Lower lobe of right lung (tissue), 2 donors: ENCODE measurements around the gene ASH1L. TPM values are rescaled to one million over a fixed set of nuclear protein-coding genes. Genes with fewer than 3 reads are reported as not detected.
A peak's percentile ranks its signal among the peaks of the same experiment; 100 is the strongest.
"Not testable (repeated sequence)": the region's sequence is repeated elsewhere in the genome, so short reads cannot be mapped to it uniquely, and the experiment has no call there.

ENCODE experiments used
- ATAC-seq, 2 donors: fragments of 200-7000 bp; cut with Tn5 transposase; one replicate each; pipeline ENCODE4 v1.9.1; 2020 to 2022; ENCODE audit warnings: mild to moderate bottlenecking in 2 of 2, moderate library complexity in 2 of 2
- DNase-seq: peaks from one replicate; pipeline ENCODE4 v3.0.0-alpha.2; 2020
- H3K27ac ChIP-seq: fragments of 200-600 bp; one replicate; pipeline ENCODE4 v1.8.0; 2022
- H3K27me3 ChIP-seq: fragments of 200-600 bp; one replicate; pipeline ENCODE4 v1.8.0; 2022; ENCODE audit warnings: low read depth
- H3K36me3 ChIP-seq: fragments of 200-600 bp; one replicate; pipeline ENCODE4 v1.8.0; 2022; ENCODE audit warnings: mild to moderate bottlenecking
- H3K4me1 ChIP-seq: fragments of 200-600 bp; one replicate; pipeline ENCODE4 v1.8.0; 2022
- H3K4me3 ChIP-seq: fragments of 200-600 bp; one replicate; pipeline ENCODE4 v1.8.0; 2022; ENCODE audit warnings: mild to moderate bottlenecking
- H3K9me3 ChIP-seq: fragments of 200-600 bp; one replicate; pipeline ENCODE4 v1.8.0; 2022
- intact Hi-C: fragments of 100-400 bp; cut with DNase I; formaldehyde crosslinking; loops from one replicate; pipeline ENCODE4 v1.11.0; 2022
- total RNA-seq: library from RNA; stranded (reverse); fragmentation: NEBNext Ultra II Directional; extraction: Animal tissue kit (Norgen Biotek cat#: 25700); gene quantifications from one replicate; pipeline ENCODE4 v1.2.1, GENCODE V29; 2021
- TF ChIP-seq, protein P1 (sequence below): fragments of 200-600 bp; IDR thresholded peaks from one replicate; pipeline ENCODE4 v1.8.0; 2022; ENCODE audit warnings: antibody characterized with exemption, mild to moderate bottlenecking
- donor health status: DM: no; HTN: yes; CAD: no; lungs with severe emphysema.

ASH1L gene
- total RNA-seq, 1 donor from 2014 or later, result 59.8 TPM

DNA sequence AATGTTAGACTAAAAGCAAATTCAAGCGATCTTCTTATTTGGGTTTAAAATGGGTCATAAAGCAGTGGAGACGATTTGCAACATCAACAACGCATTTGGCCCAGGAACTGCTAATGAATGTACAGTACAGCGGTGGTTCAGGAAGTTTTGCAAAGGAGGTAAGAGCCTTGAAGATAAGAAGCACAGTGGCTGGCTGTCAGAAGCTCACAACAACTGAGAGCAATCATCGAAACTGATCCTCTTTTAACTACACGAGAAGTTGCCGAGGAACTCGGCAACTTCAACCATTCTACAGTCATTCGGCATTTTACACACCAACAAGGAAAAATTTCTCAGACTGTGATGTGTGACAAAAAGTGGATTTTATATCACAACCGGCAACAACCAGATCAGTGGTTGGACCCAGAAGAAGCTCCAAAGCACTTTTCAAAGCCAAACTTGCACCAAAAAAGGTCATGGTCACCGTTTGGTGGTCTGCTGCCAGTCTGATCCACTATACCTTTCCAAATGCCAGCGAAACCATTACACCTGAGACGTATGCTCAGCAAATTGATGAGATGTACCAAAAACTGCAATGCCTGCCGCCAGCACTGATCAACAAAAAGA lies 47.9 kb downstream of the ASH1L start:
- DNase-seq (no peak), ATAC-seq (no peak)
- Histone ChIP-seq H3K4me3 (no peak overlapping the region), H3K9me3 (no peaks in the 10 kb centered on the region), H3K27ac (no peak overlapping the region), H3K4me1 (peaks cover 4% of the 10 kb centered on the region), H3K36me3 (peaks cover 29% of the 10 kb centered on the region), H3K27me3 (no peaks in the 10 kb centered on the region)
- intact Hi-C loops, result no loop called here
- TF ChIP-seq, protein P1, sequence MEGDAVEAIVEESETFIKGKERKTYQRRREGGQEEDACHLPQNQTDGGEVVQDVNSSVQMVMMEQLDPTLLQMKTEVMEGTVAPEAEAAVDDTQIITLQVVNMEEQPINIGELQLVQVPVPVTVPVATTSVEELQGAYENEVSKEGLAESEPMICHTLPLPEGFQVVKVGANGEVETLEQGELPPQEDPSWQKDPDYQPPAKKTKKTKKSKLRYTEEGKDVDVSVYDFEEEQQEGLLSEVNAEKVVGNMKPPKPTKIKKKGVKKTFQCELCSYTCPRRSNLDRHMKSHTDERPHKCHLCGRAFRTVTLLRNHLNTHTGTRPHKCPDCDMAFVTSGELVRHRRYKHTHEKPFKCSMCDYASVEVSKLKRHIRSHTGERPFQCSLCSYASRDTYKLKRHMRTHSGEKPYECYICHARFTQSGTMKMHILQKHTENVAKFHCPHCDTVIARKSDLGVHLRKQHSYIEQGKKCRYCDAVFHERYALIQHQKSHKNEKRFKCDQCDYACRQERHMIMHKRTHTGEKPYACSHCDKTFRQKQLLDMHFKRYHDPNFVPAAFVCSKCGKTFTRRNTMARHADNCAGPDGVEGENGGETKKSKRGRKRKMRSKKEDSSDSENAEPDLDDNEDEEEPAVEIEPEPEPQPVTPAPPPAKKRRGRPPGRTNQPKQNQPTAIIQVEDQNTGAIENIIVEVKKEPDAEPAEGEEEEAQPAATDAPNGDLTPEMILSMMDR, result no peak

DNA sequence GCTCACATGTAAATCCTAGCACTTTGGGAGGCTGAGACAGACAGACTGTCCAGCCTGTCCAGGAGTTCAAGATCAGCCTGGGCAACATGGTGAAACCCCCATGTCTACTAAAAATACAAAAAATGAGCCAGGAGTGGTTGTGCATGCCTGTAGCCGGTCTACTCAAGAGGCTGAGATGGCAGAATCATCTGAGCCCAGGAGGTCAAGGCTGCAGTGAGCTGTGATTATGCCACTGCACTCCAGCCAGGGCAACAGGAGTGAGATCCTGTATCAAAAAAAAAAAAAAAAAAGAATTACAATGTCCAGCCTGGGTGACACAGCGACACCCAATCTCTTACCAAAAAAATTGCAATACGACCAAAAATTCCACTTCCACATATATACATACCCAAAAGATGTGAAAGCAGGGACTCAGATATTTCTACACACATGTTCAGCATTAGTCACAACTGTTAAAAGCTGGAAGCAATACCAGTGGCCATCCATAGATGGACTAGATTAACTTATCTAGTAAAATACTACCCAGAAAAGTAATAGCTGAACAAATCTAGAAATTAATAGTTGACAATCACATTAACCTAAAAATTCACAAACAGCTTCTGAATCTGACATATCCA lies 49.2 kb downstream of the ASH1L start:
- intact Hi-C loops, result no loop called here
- no peak overlapping the region for H3K4me3 ChIP-seq
- DNase-seq (no peak), ATAC-seq (peak in 1 of 2 donors; percentile 23)
- peaks cover 20% of the 10 kb centered on the region for H3K36me3 ChIP-seq
- H3K27ac ChIP-seq, result no peak overlapping the region
- TF ChIP-seq, protein P1, result no peak
- H3K9me3 ChIP-seq, result no peaks in the 10 kb centered on the region
- H3K27me3 ChIP-seq, result no peaks in the 10 kb centered on the region
- H3K4me1 ChIP-seq, result peaks cover 1% of the 10 kb centered on the region

- peaks cover 12% of the 10 kb centered on the region for H3K4me1 ChIP-seq
- DNase-seq, ATAC-seq, H3K4me3 ChIP-seq, intact Hi-C loops, H3K9me3 ChIP-seq, H3K27ac ChIP-seq, H3K27me3 ChIP-seq: not testable (repeated sequence)
- peaks cover 13% of the 10 kb centered on the region for H3K36me3 ChIP-seq
Measured at GRCh38 chr1:155511385-155511784, 51.2 kb downstream of the ASH1L start.

- intact Hi-C loops, result no loop called here
- TF ChIP-seq, protein P1, result no peak
- ATAC-seq, result no peak
- Histone ChIP-seq H3K27me3 (no peaks in the 10 kb centered on the region), H3K9me3 (no peaks in the 10 kb centered on the region), H3K36me3 (peaks cover 9% of the 10 kb centered on the region), H3K4me3 (no peak overlapping the region), H3K4me1 (peaks cover 12% of the 10 kb centered on the region), H3K27ac (no peak overlapping the region)
- no peak for DNase-seq
Measured at GRCh38 chr1:155509064-155509463, 53.5 kb downstream of the ASH1L start.

GRCh38 chr1:155507945-155508344 lies 54.7 kb downstream of the ASH1L start:
- DNase-seq (no peak), ATAC-seq (peak in 1 of 2 donors; percentile 57)
- Histone ChIP-seq H3K4me3 (no peak overlapping the region), H3K27me3 (no peaks in the 10 kb centered on the region), H3K27ac (no peak overlapping the region), H3K36me3 (peaks cover 9% of the 10 kb centered on the region), H3K4me1 (peaks cover 12% of the 10 kb centered on the region), H3K9me3 (no peaks in the 10 kb centered on the region)
- TF ChIP-seq, protein P1, result no peak
- intact Hi-C loops, result no loop called here

DNA sequence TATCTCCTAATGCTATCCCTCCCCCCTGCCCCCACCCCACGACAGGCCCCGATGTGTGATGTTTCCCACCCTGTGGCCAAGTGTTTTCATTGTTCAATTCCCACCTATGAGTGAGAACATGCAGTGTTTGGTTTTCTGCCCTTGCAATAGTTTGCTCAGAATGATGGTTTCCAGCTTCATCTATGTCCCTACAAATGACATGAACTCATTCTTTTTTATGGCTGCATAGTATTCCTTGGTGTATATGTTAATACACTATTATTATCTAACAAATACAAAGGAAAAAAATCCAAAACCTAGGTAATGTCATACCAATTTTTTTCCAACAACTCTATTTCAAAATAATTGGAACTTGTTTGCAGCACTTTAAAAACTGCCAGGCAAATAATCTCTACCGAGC lies 56.6 kb downstream of the ASH1L start:
- H3K27ac ChIP-seq, intact Hi-C loops, DNase-seq, H3K4me3 ChIP-seq, H3K27me3 ChIP-seq, H3K36me3 ChIP-seq, H3K9me3 ChIP-seq, ATAC-seq: not testable (repeated sequence)
- peaks cover 14% of the 10 kb centered on the region for H3K4me1 ChIP-seq
